ENCODE data around the gene CFAP100.

The CFAP100 gene

GRCh38 chr3:126349611-126350501, 44.9 kb upstream of the CFAP100 start:
- TF ChIP-seq, protein P1, sequence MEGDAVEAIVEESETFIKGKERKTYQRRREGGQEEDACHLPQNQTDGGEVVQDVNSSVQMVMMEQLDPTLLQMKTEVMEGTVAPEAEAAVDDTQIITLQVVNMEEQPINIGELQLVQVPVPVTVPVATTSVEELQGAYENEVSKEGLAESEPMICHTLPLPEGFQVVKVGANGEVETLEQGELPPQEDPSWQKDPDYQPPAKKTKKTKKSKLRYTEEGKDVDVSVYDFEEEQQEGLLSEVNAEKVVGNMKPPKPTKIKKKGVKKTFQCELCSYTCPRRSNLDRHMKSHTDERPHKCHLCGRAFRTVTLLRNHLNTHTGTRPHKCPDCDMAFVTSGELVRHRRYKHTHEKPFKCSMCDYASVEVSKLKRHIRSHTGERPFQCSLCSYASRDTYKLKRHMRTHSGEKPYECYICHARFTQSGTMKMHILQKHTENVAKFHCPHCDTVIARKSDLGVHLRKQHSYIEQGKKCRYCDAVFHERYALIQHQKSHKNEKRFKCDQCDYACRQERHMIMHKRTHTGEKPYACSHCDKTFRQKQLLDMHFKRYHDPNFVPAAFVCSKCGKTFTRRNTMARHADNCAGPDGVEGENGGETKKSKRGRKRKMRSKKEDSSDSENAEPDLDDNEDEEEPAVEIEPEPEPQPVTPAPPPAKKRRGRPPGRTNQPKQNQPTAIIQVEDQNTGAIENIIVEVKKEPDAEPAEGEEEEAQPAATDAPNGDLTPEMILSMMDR (IDR thresholded peaks at IDR 0.05): no peak

- TF ChIP-seq, protein P1 (IDR thresholded peaks at IDR 0.05): no peak
Measured at GRCh38 chr3:126350502-126351085, 44.1 kb upstream of the CFAP100 start.

DNA sequence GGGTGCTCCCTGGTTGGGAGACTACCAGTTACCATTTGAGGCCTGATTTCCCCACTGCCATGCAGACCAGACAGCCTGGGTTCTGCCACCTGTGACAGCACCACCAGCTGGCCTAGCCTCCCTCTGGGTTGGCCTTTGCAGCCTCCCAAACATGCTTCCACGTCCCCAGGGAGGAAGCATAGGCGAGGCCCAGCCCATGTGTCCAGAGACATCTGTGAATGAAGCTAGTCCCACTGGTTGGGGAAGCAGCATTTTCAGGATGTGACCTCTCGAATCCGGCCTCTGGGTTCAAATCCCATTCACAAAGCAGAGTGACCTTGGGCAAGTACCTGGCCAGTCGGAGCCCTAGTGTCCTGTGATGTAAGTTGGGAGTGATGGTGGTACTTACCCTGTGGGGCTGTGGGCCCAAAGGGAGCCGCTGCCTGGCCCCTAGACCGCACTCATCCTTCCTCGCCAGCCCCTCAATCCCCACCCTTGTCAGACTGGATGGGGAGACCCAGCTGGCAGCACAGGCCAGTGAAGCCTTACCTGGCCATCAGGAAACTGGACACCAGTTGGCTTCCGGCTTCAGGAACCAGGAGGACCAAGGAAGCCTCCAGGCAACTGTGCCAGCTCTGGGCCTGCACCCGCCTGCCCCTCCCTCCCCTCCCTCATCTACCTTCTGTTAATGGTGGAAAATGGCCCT, 43.5 kb upstream of the CFAP100 start:
- TF ChIP-seq, protein P1 (IDR thresholded peaks at IDR 0.05): no peak

GRCh38 chr3:126351771-126352475, 42.8 kb upstream of the CFAP100 start:
- TF ChIP-seq, protein P1 (IDR thresholded peaks at IDR 0.05): no peak

- TF ChIP-seq, protein P1 (IDR thresholded peaks at IDR 0.05): no peak
Measured at GRCh38 chr3:126352476-126353454, 41.9 kb upstream of the CFAP100 start.

DNA sequence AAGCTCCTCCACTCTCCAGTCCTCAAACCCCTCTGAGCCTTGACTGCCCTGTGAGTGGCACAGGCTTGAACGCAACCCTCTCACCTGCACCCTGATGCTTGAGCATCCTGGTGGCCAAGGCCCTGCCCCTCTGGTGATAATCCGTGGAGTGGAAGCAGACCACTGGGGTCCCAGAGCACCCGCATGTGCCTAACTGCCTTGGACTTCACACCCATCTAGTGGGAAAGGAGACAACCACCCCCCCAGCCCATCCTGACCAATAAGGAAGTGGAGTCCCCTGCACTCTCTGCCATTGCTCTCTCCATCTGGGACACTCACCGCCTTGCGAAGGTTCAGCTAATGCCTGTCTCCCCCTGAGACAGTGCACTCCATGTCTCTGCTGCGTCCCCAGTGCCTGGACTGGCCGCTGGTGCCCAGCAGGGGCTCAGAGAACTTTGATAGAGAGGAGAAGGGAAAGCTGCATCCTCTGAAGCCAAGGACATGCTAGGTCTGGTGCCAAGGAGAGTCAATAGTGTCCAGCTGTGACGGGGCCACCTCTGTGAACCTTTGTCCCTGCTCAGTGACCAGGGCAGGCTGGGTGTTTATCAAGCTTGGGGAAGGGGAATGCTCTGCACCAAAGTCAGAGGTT, 40.9 kb upstream of the CFAP100 start:
- TF ChIP-seq, protein P1 (IDR thresholded peaks at IDR 0.05): no peak

All from LNCAP (cell line).